Upper lobe of left lung (tissue), 4 donors: ENCODE measurements around the gene ATP6V0A1.

Source experiments
- CTCF ChIP-seq, 6 experiments: fragments of 450-650 bp in 4 of 6; fragments of 200-600 bp in 2 of 6; sonication (generic) in 2 of 6; IDR thresholded peaks; one replicate each; pipeline ENCODE4 v1.5.1; 2016 to 2019; ENCODE audit warnings: antibody characterized with exemption in 6 of 6
- POLR2A ChIP-seq, 4 donors: fragments of 450-650 bp; IDR thresholded peaks; one replicate each; pipeline ENCODE4 v1.5.1; 2016 to 2017; ENCODE audit warnings: antibody characterized with exemption in 4 of 4, mild to moderate bottlenecking in 2 of 4
- POLR2AphosphoS5 ChIP-seq, 2 donors: sonication (generic); formaldehyde crosslinking; IDR thresholded peaks; one replicate each; pipeline ENCODE4 v1.5.1; 2017; ENCODE audit warnings: antibody characterized with exemption in 2 of 2

- TF ChIP-seq CTCF (IDR thresholded peaks at IDR 0.05) (no peak), POLR2AphosphoS5 (IDR thresholded peaks at IDR 0.05) (peak in 1 of 2 donors; percentile 5), POLR2A (IDR thresholded peaks at IDR 0.05) (no peak)
These were observed 37.0 kb upstream of the ATP6V0A1 start for GRCh38 chr17:42421507-42422338.
